ENCODE results near the gene PNMA6E.
A peak's percentile ranks its signal among the peaks of the same experiment; 100 is the strongest.
"Not testable (repeated sequence)": the region's sequence is repeated elsewhere in the genome, so short reads cannot be mapped to it uniquely, and the experiment has no call there.

The PNMA6E gene

DNA sequence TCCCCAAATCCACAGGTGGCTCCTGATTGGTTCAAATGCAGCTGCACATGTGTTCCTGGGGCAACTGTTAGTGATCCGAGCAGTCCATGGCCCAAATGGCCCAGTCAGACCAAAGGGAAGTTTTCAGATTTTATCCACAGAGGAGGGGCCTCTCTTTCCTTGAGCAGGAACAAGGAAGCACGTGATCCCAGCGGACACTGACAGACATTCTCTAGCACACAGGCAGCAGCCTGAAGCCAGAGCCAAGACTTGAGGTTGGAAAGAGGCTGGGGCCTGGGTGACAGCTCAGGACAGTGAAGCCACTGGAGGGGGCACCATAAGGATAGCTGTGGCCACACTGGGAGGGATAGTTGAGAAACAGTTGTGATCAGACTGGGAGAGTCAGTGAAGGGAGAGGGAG, 6.6 kb upstream of the PNMA6E start:
- no peak for DNase-seq

GRCh38 chrX:153406903-153407302, 5.8 kb upstream of the PNMA6E start:
- DNase-seq = no peak

GRCh38 chrX:153406011-153406410, 4.9 kb upstream of the PNMA6E start:
- DNase-seq = no peak

DNA sequence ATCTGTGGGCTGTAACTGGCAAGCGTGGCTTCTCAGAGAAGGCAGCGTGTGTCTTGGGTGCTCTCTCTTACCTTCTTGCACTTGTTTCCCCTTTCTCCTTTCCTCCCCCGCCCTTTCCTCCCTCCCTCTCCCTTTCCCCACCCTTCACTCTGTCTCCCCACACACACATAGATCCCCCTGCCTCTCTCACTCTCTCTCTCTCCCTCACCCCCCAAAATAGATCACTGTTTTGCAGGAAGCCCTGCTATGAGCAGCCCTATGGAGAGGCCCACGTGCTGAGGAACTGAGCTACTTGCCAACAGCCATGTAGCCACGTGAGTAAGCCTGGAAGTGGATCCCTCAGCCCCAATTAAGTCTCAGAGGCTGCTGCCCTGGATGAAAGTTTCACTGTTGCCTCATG, 4.3 kb upstream of the PNMA6E start:
- DNase-seq = no peak

GRCh38 chrX:153404333-153404732, 3.2 kb upstream of the PNMA6E start:
- DNase-seq = not testable (repeated sequence)

DNA sequence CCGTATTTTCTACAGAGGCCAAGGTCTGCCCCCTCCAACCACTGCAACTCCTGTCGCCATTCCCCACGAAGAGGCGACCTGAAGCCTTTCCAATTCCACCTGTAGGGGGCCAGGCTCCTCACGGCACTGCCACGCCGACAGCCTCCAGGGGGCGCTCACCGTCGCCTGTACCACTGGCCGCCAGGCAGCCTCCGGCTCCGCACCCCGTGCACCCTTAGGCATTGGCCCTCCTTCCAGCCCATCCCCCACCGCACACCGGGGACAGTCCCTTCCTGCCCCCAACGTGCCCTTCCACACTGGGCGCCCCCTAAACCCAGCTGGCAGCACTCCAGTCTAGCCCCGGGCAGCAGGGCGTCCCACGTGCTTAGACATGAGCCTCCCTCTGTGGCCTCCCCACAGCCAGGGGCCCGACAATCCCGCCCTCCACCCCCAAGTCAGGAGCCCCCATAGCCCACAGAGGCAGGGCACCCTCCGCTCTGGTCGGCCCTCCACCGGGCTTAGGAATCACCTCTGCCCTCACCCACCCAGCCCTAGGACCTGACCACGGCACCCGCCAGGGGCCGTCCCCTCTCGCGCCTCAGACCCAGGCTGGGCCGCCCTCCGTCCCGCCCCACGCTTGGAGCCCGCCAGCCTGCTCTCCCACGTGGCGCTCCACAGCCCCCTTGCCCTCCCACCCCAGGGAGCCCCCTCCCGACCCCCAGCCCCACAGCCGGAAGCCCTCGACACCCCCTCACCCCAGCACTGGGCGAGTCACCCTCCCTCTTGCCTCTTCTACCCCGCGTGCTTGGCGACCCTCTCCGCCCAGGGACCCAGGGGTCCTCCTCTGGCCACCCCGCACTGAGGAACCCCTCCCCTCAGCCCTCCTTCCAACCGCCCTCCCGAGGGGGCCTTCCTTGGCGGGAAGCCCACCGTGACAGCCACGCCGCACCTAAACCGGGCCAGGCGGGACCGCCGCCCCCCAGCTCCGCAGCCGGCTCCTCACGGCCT, 711 bp downstream of the PNMA6E start:
- peak; percentile 41 for DNase-seq

DNA sequence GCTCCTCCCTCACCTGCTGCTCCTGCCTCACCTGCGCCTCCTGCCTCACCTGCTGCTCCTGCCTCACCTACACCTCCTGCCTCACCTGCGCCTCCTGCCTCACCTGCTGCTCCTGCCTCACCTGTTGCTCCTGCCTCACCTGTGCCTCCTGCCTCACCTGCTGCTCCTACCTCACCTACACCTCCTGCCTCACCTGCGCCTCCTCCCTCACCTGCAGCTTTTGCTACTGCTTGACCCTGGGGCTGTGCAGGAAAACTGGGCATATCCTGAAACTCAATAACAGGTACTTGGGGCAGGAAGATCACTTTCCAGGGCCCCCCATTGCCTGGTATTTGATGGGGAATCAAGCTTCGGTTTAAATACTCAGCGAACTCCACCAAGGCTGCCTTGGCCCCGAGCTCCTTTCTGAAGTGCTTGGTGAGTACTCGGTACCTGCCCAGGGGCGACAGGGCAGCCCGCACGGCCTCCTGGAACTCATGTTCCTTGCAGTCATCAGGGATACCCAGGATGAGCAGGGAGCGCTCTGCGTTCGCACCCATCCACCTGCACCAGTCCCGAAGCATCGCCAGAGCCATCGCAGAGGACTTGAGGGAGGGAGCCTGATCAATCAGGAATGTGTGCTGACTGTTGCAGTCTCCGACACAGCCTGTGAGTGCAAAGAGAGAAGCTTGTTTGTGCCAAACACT, 2.7 kb downstream of the PNMA6E start:
- no peak for DNase-seq

DNA sequence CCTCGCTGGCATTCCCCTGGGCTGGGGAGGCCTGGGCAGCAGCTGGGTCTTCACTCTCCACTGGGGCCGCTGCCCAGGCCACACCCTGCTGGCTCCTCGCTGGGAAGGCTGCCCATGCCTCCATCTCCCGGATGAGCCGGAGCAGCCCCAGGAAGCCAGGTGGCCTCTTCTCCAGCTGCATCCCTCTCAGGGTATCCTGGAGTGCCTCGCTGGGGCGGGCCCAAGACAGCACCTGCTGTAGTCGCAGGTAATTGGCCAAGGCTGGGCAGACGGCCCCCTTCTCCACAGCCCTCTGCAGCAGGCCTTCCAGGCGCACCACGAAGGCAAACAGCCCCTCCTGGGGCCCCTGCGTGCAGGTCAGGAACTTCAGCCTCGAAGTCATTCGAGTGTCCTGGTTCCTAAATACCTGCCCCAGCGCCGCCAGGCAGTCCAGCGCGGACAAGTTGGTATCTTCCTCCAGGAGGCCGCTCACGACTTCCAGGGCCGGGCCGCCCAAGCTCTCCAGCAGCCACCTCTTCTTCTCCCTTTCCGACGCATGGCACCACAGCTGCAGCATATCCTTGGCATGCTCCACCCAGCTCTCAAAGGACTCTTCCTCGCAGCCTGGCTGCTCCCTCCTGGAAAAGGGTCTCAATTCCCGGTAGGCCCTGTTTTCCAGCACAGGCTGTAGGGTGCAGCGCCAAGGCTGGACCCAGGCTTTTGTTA, 3.7 kb downstream of the PNMA6E start:
- DNase-seq = no peak

DNA sequence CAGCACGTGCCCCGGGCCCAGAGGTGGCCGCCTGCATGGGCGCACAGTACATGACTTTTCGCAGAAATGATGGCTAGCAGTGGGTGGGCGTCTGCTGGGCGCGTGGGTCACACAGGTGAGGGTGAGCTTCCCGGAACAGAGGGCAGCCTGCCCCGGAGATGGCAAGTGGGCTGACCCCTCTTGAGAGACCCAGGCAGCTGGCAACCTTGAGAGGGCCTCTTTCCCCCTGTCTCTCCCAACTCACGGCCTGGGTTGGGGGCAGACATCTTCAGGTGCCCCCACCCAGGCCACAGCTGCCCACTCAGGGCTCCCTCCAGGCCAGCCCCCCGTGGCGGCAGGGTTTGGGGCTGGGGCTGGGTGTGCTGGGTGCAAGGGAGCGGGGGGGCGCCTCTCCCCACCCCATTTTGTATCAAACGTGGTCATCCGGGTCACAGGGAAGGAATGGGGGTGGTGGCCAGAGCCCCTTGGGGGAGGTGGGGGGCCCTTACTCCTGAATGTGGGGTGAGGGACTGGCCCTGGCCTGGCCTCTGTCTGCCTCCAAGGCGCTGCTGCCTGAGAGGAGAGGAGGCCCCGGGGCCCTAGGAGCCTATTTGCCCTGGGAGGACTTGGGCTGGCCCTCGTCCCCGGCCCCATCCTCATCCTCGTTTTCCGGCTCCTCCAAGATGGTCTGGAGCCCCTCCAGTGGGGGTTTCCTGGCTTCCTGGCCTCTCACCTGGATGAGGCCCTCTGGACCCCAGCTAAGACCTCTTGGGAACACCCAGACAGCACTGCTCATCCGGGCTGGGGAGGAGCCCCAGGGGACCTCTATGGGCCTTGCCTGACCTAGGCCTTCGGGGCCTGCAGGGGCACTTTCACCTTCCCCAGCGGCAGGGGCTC, 4.6 kb downstream of the PNMA6E start:
- no peak for DNase-seq

DNA sequence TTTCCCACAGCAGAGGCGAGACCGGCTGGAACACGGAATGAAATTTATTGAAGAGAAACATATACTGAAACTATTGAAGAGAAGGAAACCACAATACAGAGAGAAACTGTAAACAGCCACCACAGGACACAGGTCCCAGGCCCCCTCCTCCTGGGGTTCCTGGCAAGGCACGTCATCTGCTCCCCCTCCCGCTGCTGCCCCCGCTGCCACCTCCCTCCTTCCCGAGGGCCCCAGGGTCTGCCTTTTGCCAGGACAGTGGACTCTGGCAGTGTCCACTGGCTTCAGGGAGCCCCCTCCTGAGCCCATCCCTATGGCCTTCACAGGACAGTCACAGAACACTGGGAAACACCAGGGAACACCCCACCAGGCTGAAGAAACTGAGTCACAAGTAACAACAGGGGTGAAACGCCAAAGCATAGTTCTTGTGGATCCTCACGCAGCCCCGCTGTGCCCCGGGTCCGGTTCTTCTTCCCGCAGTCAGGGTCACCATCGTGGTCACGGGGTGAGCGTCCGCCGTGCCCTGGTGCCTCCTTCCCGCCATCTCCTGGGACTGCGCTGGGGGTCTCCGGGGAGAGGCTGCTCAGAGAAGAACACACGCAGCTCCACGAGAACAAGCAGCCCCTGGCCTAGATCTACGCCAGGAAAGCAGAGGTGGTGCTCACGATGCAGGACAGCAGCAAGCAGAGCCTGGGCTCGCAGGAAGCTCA, 5.4 kb downstream of the PNMA6E start:
- DNase-seq = no peak

- no peak for DNase-seq
Observed at GRCh38 chrX:153394612-153395011, 6.5 kb downstream of the PNMA6E start.

DNA sequence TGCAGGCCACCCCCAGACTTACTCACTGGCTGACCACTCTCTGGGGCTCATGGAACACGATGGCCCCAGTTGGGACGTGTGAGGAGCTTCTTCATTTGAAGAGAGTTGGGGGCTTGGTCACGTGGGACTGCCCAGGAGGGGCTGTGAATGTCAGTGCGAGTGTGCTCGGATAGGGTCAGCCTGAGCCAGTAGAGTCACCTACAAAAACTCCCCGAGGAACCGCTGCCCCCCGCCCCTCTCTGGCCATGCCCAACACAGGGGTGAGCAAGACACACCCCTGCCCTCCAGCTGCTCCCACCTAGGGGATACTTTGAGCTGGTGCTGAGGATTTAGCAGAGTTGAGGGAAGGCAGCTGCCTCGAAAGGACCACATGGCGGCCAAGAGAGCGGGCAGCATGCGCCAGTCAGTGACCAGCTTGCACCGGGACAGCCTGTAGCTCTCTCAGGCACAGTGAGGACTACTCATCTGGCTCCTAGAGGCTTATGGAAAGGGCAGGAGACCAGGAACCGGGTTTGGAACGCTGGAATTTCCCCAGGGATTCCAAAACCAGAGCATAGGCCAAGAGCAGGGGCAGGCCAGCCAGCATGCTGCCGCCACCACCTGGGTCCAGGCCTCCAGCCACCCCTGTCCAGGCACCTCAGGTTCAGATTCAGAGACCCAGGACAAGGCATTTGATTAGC, 8.4 kb downstream of the PNMA6E start:
- no peak for DNase-seq

- not testable (repeated sequence) for DNase-seq
Observed at GRCh38 chrX:153389460-153389768, 11.7 kb downstream of the PNMA6E start.

DNA sequence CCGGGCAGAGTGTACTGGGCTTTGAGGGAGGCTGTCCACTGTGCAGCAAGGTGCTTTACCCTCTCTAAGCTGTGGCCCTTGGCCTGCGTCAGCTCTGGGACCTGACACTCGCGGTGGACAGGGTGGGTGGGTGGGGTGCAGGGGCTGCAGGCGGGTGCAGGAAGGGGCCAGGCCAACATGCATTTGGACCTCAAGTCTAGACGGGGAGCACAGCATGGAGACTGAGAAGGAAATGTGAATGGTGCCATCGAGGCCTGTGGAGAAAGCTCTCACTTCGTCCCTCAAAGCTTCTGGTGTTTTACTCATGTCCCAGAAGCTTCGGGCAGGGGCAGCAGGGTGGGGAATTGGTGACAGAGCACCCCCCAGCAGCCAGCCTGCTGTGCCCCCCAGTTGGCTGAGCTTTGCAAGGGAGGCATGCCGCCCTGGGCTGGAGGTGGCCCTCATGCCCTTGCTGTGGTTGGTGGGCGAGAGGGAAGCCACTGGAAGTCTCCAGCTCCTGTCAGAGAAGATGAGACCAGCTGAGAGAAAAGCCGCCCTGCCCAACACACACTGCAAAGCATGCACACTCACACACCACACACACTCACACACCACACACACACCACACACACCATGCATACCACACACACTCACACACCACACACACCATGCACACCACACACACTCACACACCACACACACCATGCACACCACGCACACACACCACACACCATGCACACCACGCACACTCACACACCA, 12.3 kb downstream of the PNMA6E start:
- no peak for DNase-seq

DNA sequence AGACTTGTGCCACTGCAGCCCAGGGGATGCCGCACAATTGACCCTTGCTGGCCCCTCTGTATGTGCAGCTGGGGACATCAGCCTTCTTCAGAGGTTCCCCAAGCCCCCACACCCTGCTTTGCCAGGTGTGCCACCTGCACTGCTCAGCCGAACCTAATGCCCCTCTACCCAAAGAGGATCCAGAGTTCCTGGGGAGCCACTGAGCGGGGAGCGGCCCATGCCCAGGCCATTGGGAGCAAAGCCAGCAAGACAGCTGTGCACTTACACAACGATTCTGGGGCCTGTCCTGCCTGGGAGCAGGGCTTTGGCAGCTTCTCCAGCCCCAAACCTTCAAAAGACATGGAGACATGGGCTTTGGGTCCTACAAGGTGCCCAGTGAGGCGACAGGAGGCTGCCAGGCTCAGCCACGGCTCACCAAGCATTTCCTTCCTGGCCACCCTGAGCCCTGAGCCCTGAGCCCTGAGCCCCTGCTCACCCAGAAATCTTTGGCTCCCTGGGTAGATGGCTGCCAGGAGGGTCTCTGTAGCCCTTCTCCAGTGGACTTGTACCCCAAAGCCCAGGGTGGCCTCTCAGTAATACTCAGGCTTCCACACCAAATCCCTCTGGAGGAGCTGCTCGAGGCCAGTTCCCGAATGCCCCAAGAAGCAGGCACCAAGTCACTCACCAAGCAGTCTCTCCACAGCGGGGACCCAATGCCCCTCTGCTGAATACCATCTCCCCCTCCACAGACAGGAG, 13.0 kb downstream of the PNMA6E start:
- no peak for DNase-seq

- no peak for DNase-seq
Observed at GRCh38 chrX:153387345-153387744, 13.8 kb downstream of the PNMA6E start.

DNA sequence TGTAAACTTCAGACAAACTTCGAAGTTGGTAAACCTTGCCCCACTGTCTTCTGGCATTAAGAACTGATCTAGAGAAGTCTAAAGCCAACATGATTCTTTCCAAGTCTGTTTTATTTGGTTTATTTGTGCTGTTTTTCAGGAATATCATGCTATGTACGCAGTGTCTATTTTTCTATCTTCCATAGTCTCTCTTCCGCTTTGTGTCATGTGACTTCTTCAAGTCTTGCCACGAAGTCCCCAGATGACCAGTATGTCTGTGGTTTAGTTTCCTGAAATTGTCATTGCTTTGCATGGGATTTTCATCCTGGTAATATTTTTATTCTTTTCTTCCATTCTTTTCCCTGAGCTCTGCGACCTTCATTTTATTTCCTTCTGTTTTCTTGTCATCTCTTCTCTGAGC, 15.1 kb downstream of the PNMA6E start:
- no peak for DNase-seq

- not testable (repeated sequence) for DNase-seq
Observed at GRCh38 chrX:153384973-153385372, 16.2 kb downstream of the PNMA6E start.

GRCh38 chrX:153384390-153384789, 16.8 kb downstream of the PNMA6E start:
- no peak for DNase-seq

All from T-helper 9 cell (primary cell).